ENCODE measurements around the gene RAMP3.

DNA sequence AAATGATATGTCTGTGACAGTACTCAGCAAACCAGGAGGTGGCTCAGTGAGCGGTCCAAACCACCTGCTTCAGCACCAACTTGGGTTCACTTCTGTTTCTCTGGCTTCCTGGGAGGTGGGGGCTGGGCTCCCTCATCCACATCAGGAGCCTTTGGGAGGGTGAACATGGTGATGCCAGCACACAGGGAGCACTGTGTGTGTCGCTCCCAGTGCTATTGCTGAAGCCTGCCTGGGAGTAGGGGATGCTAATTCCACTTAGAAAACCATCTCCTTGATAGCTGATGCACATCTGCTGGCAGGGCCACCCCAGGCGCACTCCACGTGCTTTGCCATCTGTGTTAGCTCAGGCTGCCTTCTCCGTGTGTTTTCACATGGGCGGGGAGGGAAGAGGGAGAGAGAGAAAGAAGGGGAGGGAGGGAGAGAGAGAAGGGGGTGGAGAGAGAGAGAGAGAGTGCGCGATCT is 58.0 kb downstream of the RAMP3 start:
- TF ChIP-seq, protein P1, sequence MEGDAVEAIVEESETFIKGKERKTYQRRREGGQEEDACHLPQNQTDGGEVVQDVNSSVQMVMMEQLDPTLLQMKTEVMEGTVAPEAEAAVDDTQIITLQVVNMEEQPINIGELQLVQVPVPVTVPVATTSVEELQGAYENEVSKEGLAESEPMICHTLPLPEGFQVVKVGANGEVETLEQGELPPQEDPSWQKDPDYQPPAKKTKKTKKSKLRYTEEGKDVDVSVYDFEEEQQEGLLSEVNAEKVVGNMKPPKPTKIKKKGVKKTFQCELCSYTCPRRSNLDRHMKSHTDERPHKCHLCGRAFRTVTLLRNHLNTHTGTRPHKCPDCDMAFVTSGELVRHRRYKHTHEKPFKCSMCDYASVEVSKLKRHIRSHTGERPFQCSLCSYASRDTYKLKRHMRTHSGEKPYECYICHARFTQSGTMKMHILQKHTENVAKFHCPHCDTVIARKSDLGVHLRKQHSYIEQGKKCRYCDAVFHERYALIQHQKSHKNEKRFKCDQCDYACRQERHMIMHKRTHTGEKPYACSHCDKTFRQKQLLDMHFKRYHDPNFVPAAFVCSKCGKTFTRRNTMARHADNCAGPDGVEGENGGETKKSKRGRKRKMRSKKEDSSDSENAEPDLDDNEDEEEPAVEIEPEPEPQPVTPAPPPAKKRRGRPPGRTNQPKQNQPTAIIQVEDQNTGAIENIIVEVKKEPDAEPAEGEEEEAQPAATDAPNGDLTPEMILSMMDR (IDR thresholded peaks at IDR 0.05): no peak
- no peak for TF ChIP-seq EZH2 (IDR thresholded peaks at IDR 0.05; ENCODE audit: borderline replicate concordance, insufficient read depth, low read depth, low read length, poor library complexity, severe bottlenecking)

Measured in B cell (primary cell).